Activated T-cell treated with anti-CD3 and anti-CD28 coated beads for 48 hours (primary cell): ENCODE data around the gene FBLIM1.
"Not testable (repeated sequence)": the region's sequence is repeated elsewhere in the genome, so short reads cannot be mapped to it uniquely, and the experiment has no call there.

Experiments
- DNase-seq: peaks from one replicate; pipeline ENCODE4 v3.0.0-alpha.2; 2020; ENCODE audit warnings: low read depth

Gene FBLIM1

DNA sequence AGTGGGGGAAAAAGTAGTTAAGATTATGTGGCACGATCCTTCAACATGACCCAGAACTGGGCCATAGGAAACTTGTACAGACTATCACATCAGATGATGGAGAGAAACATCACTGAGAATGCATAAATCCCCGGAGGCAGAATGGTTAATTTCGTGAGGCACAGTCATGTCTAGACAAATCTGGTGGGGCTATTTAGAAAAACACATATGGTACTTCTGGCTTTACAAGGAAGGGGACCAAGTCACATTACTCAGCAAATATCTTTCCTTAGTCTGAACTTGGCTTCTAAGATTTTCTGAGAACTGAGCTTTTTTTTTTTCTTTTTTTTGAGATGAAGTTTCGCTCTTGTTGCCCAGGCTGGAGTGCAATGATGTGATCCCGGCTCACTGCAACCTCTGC is 58.1 kb downstream of the FBLIM1 start:
- DNase-seq: no peak

GRCh38 chr1:15820478-15820877 is 61.9 kb downstream of the FBLIM1 start:
- no peak for DNase-seq

DNA sequence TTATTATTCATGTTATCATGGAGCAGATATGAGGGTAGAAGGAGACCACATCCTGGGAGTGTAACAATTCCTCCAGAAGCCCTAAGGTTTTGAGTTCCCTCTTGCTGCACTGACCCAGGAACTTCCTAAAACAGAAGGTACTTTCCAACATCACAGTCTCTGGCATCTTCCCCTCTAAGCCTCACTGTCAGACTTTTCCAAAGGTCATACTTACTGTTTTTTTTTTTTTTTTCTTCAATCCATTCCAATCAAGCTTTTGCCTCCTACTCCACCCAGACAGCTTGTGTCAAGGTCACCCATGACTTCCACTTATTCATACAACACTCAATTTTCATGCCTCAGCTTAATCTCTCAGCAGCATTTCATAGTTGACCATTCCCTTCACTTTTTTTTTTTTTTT is 67.2 kb downstream of the FBLIM1 start:
- DNase-seq: no peak

GRCh38 chr1:15826810-15827507 is 68.4 kb downstream of the FBLIM1 start:
- no peak for DNase-seq

DNA sequence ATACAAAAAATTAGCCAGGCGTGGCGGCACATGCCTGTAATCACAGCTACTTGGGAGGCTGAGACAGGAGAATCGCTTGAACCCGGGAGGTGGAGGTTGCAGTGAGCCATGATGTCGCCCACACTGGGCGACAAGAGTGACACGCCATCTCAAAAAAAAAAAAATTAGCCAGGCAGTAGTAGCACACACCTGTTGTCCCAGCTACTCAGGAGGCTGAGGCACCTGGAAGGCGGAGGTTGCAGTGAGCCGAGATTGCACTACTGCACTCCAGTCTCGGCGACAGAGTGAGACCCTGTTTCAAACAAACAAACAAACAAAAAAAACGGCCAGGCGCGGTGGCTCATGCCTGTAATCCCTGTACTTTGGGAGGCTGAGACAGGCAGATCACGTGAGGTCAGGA is 69.0 kb downstream of the FBLIM1 start:
- DNase-seq: not testable (repeated sequence)

- DNase-seq: not testable (repeated sequence)
These were observed 70.3 kb downstream of the FBLIM1 start for GRCh38 chr1:15828931-15829330.

DNA sequence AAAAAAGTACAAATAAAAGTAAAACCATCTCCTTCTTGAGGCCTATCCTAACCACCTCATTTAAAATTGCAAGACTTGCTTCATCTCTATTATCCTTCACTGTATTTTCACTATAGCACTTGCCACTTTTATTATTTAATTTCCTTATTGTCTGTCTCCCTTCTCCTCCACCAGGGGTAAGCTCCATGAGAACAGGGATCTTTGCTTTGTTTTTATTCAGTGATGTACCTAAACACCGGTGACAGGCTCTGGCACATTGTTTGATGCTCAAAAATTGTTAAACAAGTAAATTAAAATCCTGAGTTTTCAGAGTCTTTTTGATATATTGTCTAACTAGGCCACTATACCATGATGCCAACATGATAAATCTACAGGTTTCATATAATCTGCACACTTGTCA is 71.7 kb downstream of the FBLIM1 start:
- DNase-seq: no peak

GRCh38 chr1:15833069-15833679 is 74.6 kb downstream of the FBLIM1 start:
- DNase-seq: peak; percentile 34

GRCh38 chr1:15833842-15834405 is 75.3 kb downstream of the FBLIM1 start:
- no peak for DNase-seq

DNA sequence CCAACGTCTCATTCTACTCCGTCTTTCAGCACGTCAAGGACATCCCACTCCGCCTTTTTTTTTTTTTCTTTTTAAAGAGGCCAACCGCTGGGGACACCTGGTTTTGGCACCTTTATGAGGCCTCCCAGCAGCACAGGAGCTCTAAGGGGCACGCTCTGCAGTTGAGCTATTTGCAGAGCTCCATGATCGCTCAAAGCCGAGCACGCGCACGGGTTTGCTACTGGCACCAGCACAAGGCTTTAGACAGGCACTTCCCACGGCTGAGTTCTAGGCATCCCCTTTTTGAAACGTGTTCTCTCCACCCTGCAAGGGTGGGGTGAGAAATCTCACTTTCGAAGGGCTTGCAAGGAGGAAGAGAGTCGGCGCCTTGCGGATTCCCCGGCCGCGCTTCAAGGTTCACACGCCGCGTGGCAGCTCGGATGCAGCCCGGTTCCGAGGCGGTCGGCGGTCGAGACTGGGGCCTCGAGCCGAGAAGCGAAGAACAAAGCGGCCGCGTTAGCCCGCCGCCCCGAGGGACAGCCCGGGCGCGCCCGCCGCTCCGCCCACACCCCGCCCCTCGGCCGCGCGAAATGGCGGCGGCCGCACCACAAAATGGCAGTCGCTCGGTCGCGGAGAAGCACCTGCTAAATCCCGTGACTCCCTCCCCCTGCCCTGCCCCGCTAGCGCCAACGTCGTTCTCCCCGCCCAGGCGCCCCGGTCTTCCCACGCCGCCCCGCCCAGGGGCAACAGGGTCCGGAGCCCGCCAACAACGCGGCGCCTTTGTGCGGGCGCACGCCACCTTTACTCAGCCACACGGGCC is 76.0 kb downstream of the FBLIM1 start:
- peak; percentile 91 for DNase-seq

GRCh38 chr1:15835205-15835740 is 76.7 kb downstream of the FBLIM1 start:
- no peak for DNase-seq

- peak; percentile 99 for DNase-seq
These were observed 77.3 kb downstream of the FBLIM1 start for GRCh38 chr1:15835741-15836510.
